Smooth muscle cell (in vitro differentiated cells): Measurements from ENCODE around the gene CEP250. TPM values are rescaled to one million over a fixed set of nuclear protein-coding genes. Genes with fewer than 3 reads are reported as not detected.

Experiments
- DNase-seq: peaks from one replicate; lab custom pipeline; 2025; ENCODE audit not compliant: unreplicated experiment; lab: John Stamatoyannopoulos, UW
- H2AFZ ChIP-seq: fragments of 200-600 bp; sonication (generic); 2 replicates; pipeline ENCODE4 v1.6.0; 2016; ENCODE audit warnings: antibody characterized with exemption, low read depth, mild to moderate bottlenecking
- H3F3A ChIP-seq: fragments of 200-600 bp; sonication (generic); 2 replicates; pipeline ENCODE4 v1.6.0; 2017; ENCODE audit warnings: antibody characterized with exemption, low read depth
- H3K27ac ChIP-seq: fragments of 200-600 bp; sonication (generic); 2 replicates; pipeline ENCODE4 v1.5.1; 2016; ENCODE audit warnings: low read depth, mild to moderate bottlenecking
- H3K27me3 ChIP-seq: fragments of 200-600 bp; sonication (generic); 2 replicates; pipeline ENCODE4 v1.6.1; 2016; ENCODE audit warnings: low read depth, mild to moderate bottlenecking
- H3K36me3 ChIP-seq: fragments of 200-600 bp; sonication (generic); 2 replicates; pipeline ENCODE4 v1.5.1; 2016; ENCODE audit warnings: low read depth
- H3K4me1 ChIP-seq: fragments of 200-600 bp; sonication (generic); 2 replicates; pipeline ENCODE4 v1.5.1; 2016; ENCODE audit warnings: low read depth
- H3K4me2 ChIP-seq: fragments of 200-600 bp; sonication (generic); 2 replicates; pipeline ENCODE4 v1.6.0; 2016; ENCODE audit warnings: mild to moderate bottlenecking
- H3K4me3 ChIP-seq: fragments of 200-600 bp; sonication (generic); 2 replicates; pipeline ENCODE4 v1.5.1; 2016; ENCODE audit warnings: mild to moderate bottlenecking
- H3K79me2 ChIP-seq: fragments of 200-600 bp; sonication (generic); 2 replicates; pipeline ENCODE4 v1.6.0; 2016; ENCODE audit warnings: low read depth, mild to moderate bottlenecking
- H3K9ac ChIP-seq: fragments of 200-600 bp; sonication (generic); 2 replicates; pipeline ENCODE4 v1.6.0; 2016; ENCODE audit warnings: low read depth
- H3K9me3 ChIP-seq: fragments of 200-600 bp; sonication (generic); replicated peaks from 2 replicates; pipeline ENCODE4 v1.5.1; 2016; ENCODE audit warnings: low read depth
- H4K20me1 ChIP-seq: fragments of 200-600 bp; sonication (generic); 2 replicates; pipeline ENCODE4 v1.6.0; 2016; ENCODE audit warnings: low read depth
- CTCF ChIP-seq: fragments of 200-600 bp; sonication (generic); IDR thresholded peaks from 2 replicates; pipeline ENCODE4 v1.5.1; 2017; ENCODE audit warnings: borderline replicate concordance, mild to moderate bottlenecking, antibody characterized with exemption; ENCODE audit not compliant: insufficient read depth, poor library complexity, severe bottlenecking
- WGBS: methylation state at CpG from one replicate; pipeline ENCODE4 v1.1.7; 2016; ENCODE audit warnings: low lambda C conversion rate; 5-methylcytosine and 5-hydroxymethylcytosine counted together
- microRNA counts: library from miRNA; unstranded; fragments of <30 nt; microRNA quantifications from one replicate; lab custom pipeline; 2016
- microRNA-seq: library from miRNA; unstranded; fragments of <30 nt; microRNA quantifications from one replicate; pipeline ENCODE4, GENCODE V29; 2016; ENCODE audit warnings: borderline number of aligned reads
- polyA plus RNA-seq: library from polyadenylated mRNA; unstranded; fragments of >200 nt; fragmentation: Nextera tagmentation; extraction: Ambion mirVana; gene quantifications from 2 replicates; pipeline ENCODE4 v1.2.1, GENCODE V29; 2016
- small RNA-seq: library from RNA; depleted of rRNA; stranded (forward); fragments of <200 nt; gene quantifications from one replicate; pipeline ENCODE3, GENCODE V24; 2014
- total RNA-seq: library from RNA; depleted of rRNA; stranded (reverse); fragments of >200 nt; gene quantifications from 2 replicates; pipeline ENCODE4 v1.2.3, GENCODE V29; 2014

CEP250 gene
- total and polyA plus RNA-seq, 2 experiments from 2014 or later, result 16.0 to 22.1 TPM

- no peaks in the 10 kb centered on the region for H3K9me3 ChIP-seq
- no peak overlapping the region for H3K4me3 ChIP-seq
- H3K4me1 ChIP-seq, result no peaks in the 10 kb centered on the region
- DNase-seq, result no peak
- no peaks in the 10 kb centered on the region for H4K20me1 ChIP-seq
- no peak overlapping the region for H3K9ac ChIP-seq
- no peaks in the 10 kb centered on the region for H3K79me2 ChIP-seq
- H2AFZ ChIP-seq, result no peak overlapping the region
- no peaks in the 10 kb centered on the region for H3K36me3 ChIP-seq
- H3K4me2 ChIP-seq, result no peak overlapping the region
- no peak overlapping the region for H3K27ac ChIP-seq
- WGBS, result 90% methylated on average over 10 of the region's 10 CpGs
- H3F3A ChIP-seq, result no peaks in the 10 kb centered on the region
- TF ChIP-seq CTCF, result no peak
- no peaks in the 10 kb centered on the region for H3K27me3 ChIP-seq
These were observed 108.4 kb downstream of the CEP250 start for GRCh38 chr20:35563834-35564233.

GRCh38 chr20:35564905-35565304 is 109.5 kb downstream of the CEP250 start:
- TF ChIP-seq CTCF, result no peak
- H3F3A ChIP-seq, result no peaks in the 10 kb centered on the region
- H3K9ac ChIP-seq, result no peak overlapping the region
- H2AFZ ChIP-seq, result no peak overlapping the region
- H3K9me3 ChIP-seq, result no peaks in the 10 kb centered on the region
- H3K27me3 ChIP-seq, result no peaks in the 10 kb centered on the region
- no peak overlapping the region for H3K4me2 ChIP-seq
- no peak for DNase-seq
- H4K20me1 ChIP-seq, result no peaks in the 10 kb centered on the region
- 97% methylated on average over 6 of the region's 7 CpGs for WGBS
- no peaks in the 10 kb centered on the region for H3K79me2 ChIP-seq
- H3K4me3 ChIP-seq, result no peak overlapping the region
- no peak overlapping the region for H3K27ac ChIP-seq
- H3K4me1 ChIP-seq, result no peaks in the 10 kb centered on the region
- no peaks in the 10 kb centered on the region for H3K36me3 ChIP-seq

- H3K4me2 ChIP-seq, result no peak overlapping the region
- no peak overlapping the region for H3K9ac ChIP-seq
- H3K79me2 ChIP-seq, result no peaks in the 10 kb centered on the region
- H3K36me3 ChIP-seq, result no peaks in the 10 kb centered on the region
- no peak overlapping the region for H3K27ac ChIP-seq
- no peaks in the 10 kb centered on the region for H3K4me1 ChIP-seq
- no peaks in the 10 kb centered on the region for H3F3A ChIP-seq
- H3K27me3 ChIP-seq, result no peaks in the 10 kb centered on the region
- no peak for DNase-seq
- H2AFZ ChIP-seq, result no peak overlapping the region
- TF ChIP-seq CTCF, result no peak
- WGBS, result 37% methylated on average over 2 of the region's 2 CpGs
- H3K9me3 ChIP-seq, result no peaks in the 10 kb centered on the region
- H4K20me1 ChIP-seq, result no peaks in the 10 kb centered on the region
- H3K4me3 ChIP-seq, result no peak overlapping the region
These were observed 113.2 kb downstream of the CEP250 start for GRCh38 chr20:35568645-35569044.

MicroRNAs encoded within 50 kb of the gene (microRNA counts, 767-probe panel; counts per million panel counts)
- 183 counts per million for microRNA hsa-miR-1289 (lab: Ali Mortazavi, UCI)

Small RNA genes within 50 kb of the gene (microRNA-seq; reads per million reads assigned to microRNA genes)
- gene MIR1289-1, result not detected

Small RNA genes within 50 kb of the gene (small RNA-seq; reads per million reads assigned to genes)
- gene MIR1289-1, result not detected

Other genes starting within 250 kb of the CEP250 start
- gene MMP24, start 228.9 kb upstream of the CEP250 start, total RNA-seq, result 0.09 and 0.45 TPM in 2 replicates
- gene MMP24, start 228.9 kb upstream of the CEP250 start, polyA plus RNA-seq, result 0.03 and 0.97 TPM in 2 replicates
- gene MMP24OS, start 177.5 kb upstream of the CEP250 start, total RNA-seq, result 14.3 and 22.7 TPM in 2 replicates
- 43.7 and 44.7 TPM in 2 replicates for gene MMP24OS, start 177.5 kb upstream of the CEP250 start, polyA plus RNA-seq
- 76.4 and 110 TPM in 2 replicates for gene EIF6, start 170.8 kb upstream of the CEP250 start, total RNA-seq
- 179 and 251 TPM in 2 replicates for gene EIF6, start 170.8 kb upstream of the CEP250 start, polyA plus RNA-seq
- 0.27 and 0.49 TPM in 2 replicates for gene FAM83C, start 163.2 kb upstream of the CEP250 start, total RNA-seq
- gene FAM83C, start 163.2 kb upstream of the CEP250 start, polyA plus RNA-seq, result 0.05 TPM in 1 of 2 replicates, not detected in the other
- gene UQCC1, start 43.6 kb upstream of the CEP250 start, total RNA-seq, result 29.4 and 58.9 TPM in 2 replicates
- 24.7 and 25.9 TPM in 2 replicates for gene UQCC1, start 43.6 kb upstream of the CEP250 start, polyA plus RNA-seq
- 0.81 and 2.0 TPM in 2 replicates for gene GDF5, start 17.4 kb upstream of the CEP250 start, total RNA-seq
- gene GDF5, start 17.4 kb upstream of the CEP250 start, polyA plus RNA-seq, result 1.7 and 4.0 TPM in 2 replicates
- not detected in 2 replicates for gene C20orf173, start 74.1 kb downstream of the CEP250 start, total RNA-seq
- not detected in 2 replicates for gene C20orf173, start 74.1 kb downstream of the CEP250 start, polyA plus RNA-seq
- 188 and 245 TPM in 2 replicates for gene ERGIC3, start 86.5 kb downstream of the CEP250 start, total RNA-seq
- gene ERGIC3, start 86.5 kb downstream of the CEP250 start, polyA plus RNA-seq, result 252 and 270 TPM in 2 replicates
- gene SPAG4, start 160.2 kb downstream of the CEP250 start, total RNA-seq, result 9.3 and 10.4 TPM in 2 replicates
- gene SPAG4, start 160.2 kb downstream of the CEP250 start, polyA plus RNA-seq, result 27.6 and 35.4 TPM in 2 replicates
- gene CPNE1, start 209.3 kb downstream of the CEP250 start, total RNA-seq, result 111 and 140 TPM in 2 replicates
- gene CPNE1, start 209.3 kb downstream of the CEP250 start, polyA plus RNA-seq, result 156 TPM in 2 replicates
- gene RBM12, start 209.3 kb downstream of the CEP250 start, total RNA-seq, result 34.0 and 44.2 TPM in 2 replicates
- gene RBM12, start 209.3 kb downstream of the CEP250 start, polyA plus RNA-seq, result 11.5 and 14.5 TPM in 2 replicates
- gene NFS1, start 243.8 kb downstream of the CEP250 start, total RNA-seq, result 25.3 and 40.1 TPM in 2 replicates
- gene NFS1, start 243.8 kb downstream of the CEP250 start, polyA plus RNA-seq, result 35.1 and 40.3 TPM in 2 replicates
- 252 and 523 TPM in 2 replicates for gene ROMO1, start 243.8 kb downstream of the CEP250 start, total RNA-seq
- gene ROMO1, start 243.8 kb downstream of the CEP250 start, polyA plus RNA-seq, result 694 and 771 TPM in 2 replicates